ENCODE measurements around the gene SPACA6.

The SPACA6 gene

GRCh38 chr19:51739466-51740213, 46.5 kb downstream of the SPACA6 start:
- no peak for DNase-seq

- no peak for DNase-seq
Observed at GRCh38 chr19:51740356-51740755, 47.2 kb downstream of the SPACA6 start.

- no peak for DNase-seq
Observed at GRCh38 chr19:51742789-51743188, 49.7 kb downstream of the SPACA6 start.

GRCh38 chr19:51743405-51743804, 50.3 kb downstream of the SPACA6 start:
- DNase-seq = no peak

- DNase-seq = no peak
Observed at GRCh38 chr19:51746731-51747130, 53.6 kb downstream of the SPACA6 start.

- DNase-seq = no peak
Observed at GRCh38 chr19:51749979-51750378, 56.8 kb downstream of the SPACA6 start.

GRCh38 chr19:51750400-51751094, 57.4 kb downstream of the SPACA6 start:
- no peak for DNase-seq

- no peak for DNase-seq
Observed at GRCh38 chr19:51751655-51752054, 58.5 kb downstream of the SPACA6 start, which contains the start of gene FPR1. Gene FPR1 (minus strand): TSS chr19:51751878. CDS start chr19:51746994, 4,884 bp downstream.

- no peak for DNase-seq
Observed at GRCh38 chr19:51754109-51754508, 61.0 kb downstream of the SPACA6 start.

GRCh38 chr19:51754770-51755169, 61.6 kb downstream of the SPACA6 start:
- no peak for DNase-seq
